ENCODE data around the gene SETD6. TPM values are rescaled to one million over a fixed set of nuclear protein-coding genes. Genes with fewer than 3 reads are reported as not detected.
"Not testable (repeated sequence)": the region's sequence is repeated elsewhere in the genome, so short reads cannot be mapped to it uniquely, and the experiment has no call there.

SETD6 gene
- total RNA-seq, 2 donors from 2014 or later, result 8.5 to 18.0 TPM

- TF ChIP-seq CTCF (IDR thresholded peaks at IDR 0.05), result no peak
- Histone ChIP-seq H3K36me3 (peaks cover 59% of the 10 kb centered on the region), H3K9me3 (no peaks in the 10 kb centered on the region), H3K4me1 (no peaks in the 10 kb centered on the region), H3K4me3 (no peak overlapping the region), H3K27me3 (no peaks in the 10 kb centered on the region), H3K9ac (ENCODE audit: low read depth in 2 of 2, low read length in 2 of 2) (no peak overlapping the region), H3K27ac (no peak overlapping the region)
- no peak for DNase-seq
- intact Hi-C loops (cut with DNase I), result no loop called here
Observed at GRCh38 chr16:58551496-58551895, 36.2 kb downstream of the SETD6 start.

GRCh38 chr16:58556678-58557077 lies 41.4 kb downstream of the SETD6 start:
- no peak overlapping the region for H3K4me3 ChIP-seq
- no peak for TF ChIP-seq CTCF (IDR thresholded peaks at IDR 0.05)
- no peaks in the 10 kb centered on the region for H3K4me1 ChIP-seq
- no peak overlapping the region for H3K9ac ChIP-seq (ENCODE audit: low read depth in 2 of 2, low read length in 2 of 2)
- no peak for DNase-seq
- no peaks in the 10 kb centered on the region for H3K9me3 ChIP-seq
- H3K36me3 ChIP-seq, result peaks cover 40% of the 10 kb centered on the region
- H3K27ac ChIP-seq, result no peak overlapping the region
- no peaks in the 10 kb centered on the region for H3K27me3 ChIP-seq
- intact Hi-C loops (cut with DNase I), result no loop called here

DNA sequence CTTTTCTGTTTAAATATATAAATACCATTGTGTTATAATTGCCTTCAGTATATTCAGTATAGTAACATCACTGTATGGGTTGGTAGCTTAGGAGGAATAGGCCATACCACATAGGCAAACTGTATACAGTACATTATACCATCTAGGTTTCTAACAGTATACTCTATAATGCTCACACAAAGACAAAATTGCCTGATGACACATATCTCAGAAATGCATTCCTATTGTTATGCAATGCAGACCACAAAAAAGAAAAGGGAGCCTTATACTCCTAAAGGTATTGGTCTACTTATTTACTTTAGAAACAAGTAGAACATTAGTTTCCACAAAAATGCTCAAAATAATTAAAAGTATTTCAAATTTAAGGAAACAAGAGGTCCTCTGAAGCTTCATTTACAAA lies 47.9 kb downstream of the SETD6 start:
- Histone ChIP-seq H3K9me3 (no peaks in the 10 kb centered on the region), H3K36me3 (peaks cover 9% of the 10 kb centered on the region), H3K4me1 (no peaks in the 10 kb centered on the region), H3K4me3 (no peak overlapping the region), H3K9ac (ENCODE audit: low read depth in 2 of 2, low read length in 2 of 2) (no peak overlapping the region), H3K27ac (no peak overlapping the region), H3K27me3 (no peaks in the 10 kb centered on the region)
- no peak for DNase-seq
- TF ChIP-seq CTCF (IDR thresholded peaks at IDR 0.05), result no peak
- intact Hi-C loops (cut with DNase I), result no loop called here

- Histone ChIP-seq H3K9me3 (no peaks in the 10 kb centered on the region), H3K27ac (no peak overlapping the region), H3K9ac (ENCODE audit: low read depth in 2 of 2, low read length in 2 of 2) (no peak overlapping the region), H3K4me1 (no peaks in the 10 kb centered on the region), H3K4me3 (no peak overlapping the region), H3K27me3 (no peaks in the 10 kb centered on the region), H3K36me3 (peaks cover 9% of the 10 kb centered on the region)
- TF ChIP-seq CTCF (IDR thresholded peaks at IDR 0.05), result no peak
- intact Hi-C loops (cut with DNase I), result no loop called here
- DNase-seq, result no peak
Observed at GRCh38 chr16:58563775-58564174, 48.5 kb downstream of the SETD6 start.

DNA sequence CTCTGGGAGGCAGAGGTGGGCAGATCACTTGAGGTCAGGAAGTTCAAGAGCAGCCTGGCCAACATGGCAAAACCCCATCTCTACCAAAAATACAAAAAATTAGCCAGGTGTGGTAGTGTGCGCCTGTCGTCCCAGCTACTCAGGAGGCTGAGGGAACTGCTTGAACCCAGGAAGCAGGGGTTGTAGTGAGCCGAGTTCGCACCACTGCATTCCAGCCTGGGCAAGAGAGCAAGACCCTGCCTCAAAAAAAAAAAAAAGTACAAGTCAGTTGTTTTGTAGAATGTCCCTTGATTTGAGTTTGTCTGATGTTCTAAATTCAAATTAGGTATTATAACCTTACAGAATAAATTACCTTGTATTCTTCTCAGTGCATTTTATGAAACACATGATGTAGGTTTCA lies 50.4 kb downstream of the SETD6 start:
- intact Hi-C loops (cut with DNase I); H3K36me3 ChIP-seq: not testable (repeated sequence)

More for the DNA sequence above, 50.4 kb downstream of the SETD6 start:
- not testable (repeated sequence) for H3K27me3 ChIP-seq; H3K27ac ChIP-seq; H3K4me3 ChIP-seq; DNase-seq; H3K9me3 ChIP-seq; H3K9ac ChIP-seq (ENCODE audit: low read depth in 2 of 2, low read length in 2 of 2); H3K4me1 ChIP-seq

Other genes starting within 250 kb of the SETD6 start
- gene PRSS54, start 220.5 kb upstream of the SETD6 start, total RNA-seq, result not detected
- 10 to 100 TPM in 1 of 2 donors, 1 to 10 TPM in 1; 2.5 to 11.7 TPM for gene GINS3, start 123.0 kb upstream of the SETD6 start, total RNA-seq
- 1 to 10 TPM; 3.0 to 9.8 TPM for gene NDRG4, start 15.4 kb upstream of the SETD6 start, total RNA-seq
- 100 to 1,000 TPM; 237 to 268 TPM for gene CNOT1, start 114.3 kb downstream of the SETD6 start, total RNA-seq
- gene SLC38A7, start 169.3 kb downstream of the SETD6 start, total RNA-seq, result 10 to 100 TPM; 10.8 to 15.5 TPM
- gene GOT2, start 218.8 kb downstream of the SETD6 start, total RNA-seq, result 100 to 1,000 TPM; 117 to 184 TPM